K562 (cell line): ENCODE measurements around the gene OR7C1. TPM values are rescaled to one million over a fixed set of nuclear protein-coding genes. Genes with fewer than 3 reads are reported as not detected.
A peak's percentile ranks its signal among the peaks of the same experiment; 100 is the strongest.

Experiments
- EHMT2 ChIP-seq: fragments of 450-650 bp; IDR thresholded peaks from 2 replicates; pipeline ENCODE4 v1.6.1; 2018; ENCODE audit warnings: antibody characterized with exemption
- NFE2L1 ChIP-seq: fragments of 450-650 bp; IDR thresholded peaks from 2 replicates; pipeline ENCODE4 v1.6.1; 2016; ENCODE audit warnings: missing genetic modification characterization, low read depth, mild to moderate bottlenecking, missing compliant biosample characterization, moderate library complexity, borderline replicate concordance
- PHB ChIP-seq: fragments of 250-450 bp; sonication (Bioruptor Pico); IDR thresholded peaks from 2 replicates; pipeline ENCODE4 v1.5.0; 2021
- SMARCE1 ChIP-seq: fragments of 450-650 bp; IDR thresholded peaks from 2 replicates; pipeline ENCODE4 v1.7.1; 2016; ENCODE audit warnings: mild to moderate bottlenecking
- TRIM24 ChIP-seq, 2 experiments: fragments of 450-650 bp; IDR thresholded peaks; 2 replicates each; pipeline ENCODE4 v1.6.1; 2016
- U2AF2 ChIP-seq: fragments of 200-400 bp; formaldehyde crosslinking; optimal IDR thresholded peaks from 2 replicates; pipeline ENCODE3; 2017; ENCODE audit warnings: low read depth, mild to moderate bottlenecking, low read length
- ZNF316 ChIP-seq: fragments of 450-650 bp; IDR thresholded peaks from 2 replicates; pipeline ENCODE4 v1.6.1; 2016
- polyA plus RNA-seq, 8 experiments: library from polyadenylated mRNA; depleted of rRNA in 4 of 8; stranded (reverse) in 5 of 8; unstranded in 3 of 8; fragments of >200 nt; fragmentation: Nextera tagmentation in 2 of 8; fragmentation: Illumina TruSeq in 1 of 8; extraction: Ambion mirVana in 2 of 8; extraction: Trizol in 1 of 8; gene quantifications; 2 replicates each; pipeline versions ENCODE4 v1.2.1 to v1.2.3, GENCODE V29; 2011 to 2014; ENCODE audit warnings: inconsistent platforms in 1 of 8, missing spikeins in 1 of 8
- total RNA-seq, 7 experiments: library from RNA; depleted of rRNA in 6 of 7; stranded (reverse); fragments of >200 nt in 6 of 7; fragmentation: Illumina TruSeq in 2 of 7; extraction: Trizol in 2 of 7; gene quantifications; 2 replicates each; pipeline versions ENCODE4 v1.2.1 to v1.2.3, GENCODE V29; 2011 to 2021; ENCODE audit warnings: low replicate concordance in 1 of 7
- TF ChIP-seq, protein P1 (sequence below): fragments of 150-350 bp; IDR thresholded peaks from 2 replicates; pipeline ENCODE4 v1.6.1; 2014; ENCODE audit warnings: low read depth, mild to moderate bottlenecking, low read length, borderline replicate concordance
- TF ChIP-seq, protein P2 (sequence below), 2 experiments: fragments of 450-650 bp; formaldehyde crosslinking in 1 of 2; IDR thresholded peaks; 2 replicates each; pipeline versions ENCODE4 v1.4.0 to v1.6.1; 2014 to 2020; ENCODE audit warnings: mild to moderate bottlenecking in 2 of 2, borderline replicate concordance in 1 of 2, low read depth in 1 of 2
- TF ChIP-seq, protein P3 (sequence below): sonication (generic); formaldehyde crosslinking; IDR thresholded peaks from 2 replicates; pipeline ENCODE4 v1.8.0; 2022; ENCODE audit warnings: mild to moderate bottlenecking, missing genetic modification reagents
- TF ChIP-seq, protein P4 (sequence below): fragments of 250-450 bp; sonication (Bioruptor Pico); IDR thresholded peaks from 2 replicates; pipeline ENCODE4 v1.4.0; 2020

OR7C1 gene
- total and polyA plus RNA-seq, 9 of the 15 experiments (the other 6 are each of a cell fraction or from before 2014, with no cell fraction given) = 0.01 to 0.18 (median 0.10) TPM; not detected in 1

DNA sequence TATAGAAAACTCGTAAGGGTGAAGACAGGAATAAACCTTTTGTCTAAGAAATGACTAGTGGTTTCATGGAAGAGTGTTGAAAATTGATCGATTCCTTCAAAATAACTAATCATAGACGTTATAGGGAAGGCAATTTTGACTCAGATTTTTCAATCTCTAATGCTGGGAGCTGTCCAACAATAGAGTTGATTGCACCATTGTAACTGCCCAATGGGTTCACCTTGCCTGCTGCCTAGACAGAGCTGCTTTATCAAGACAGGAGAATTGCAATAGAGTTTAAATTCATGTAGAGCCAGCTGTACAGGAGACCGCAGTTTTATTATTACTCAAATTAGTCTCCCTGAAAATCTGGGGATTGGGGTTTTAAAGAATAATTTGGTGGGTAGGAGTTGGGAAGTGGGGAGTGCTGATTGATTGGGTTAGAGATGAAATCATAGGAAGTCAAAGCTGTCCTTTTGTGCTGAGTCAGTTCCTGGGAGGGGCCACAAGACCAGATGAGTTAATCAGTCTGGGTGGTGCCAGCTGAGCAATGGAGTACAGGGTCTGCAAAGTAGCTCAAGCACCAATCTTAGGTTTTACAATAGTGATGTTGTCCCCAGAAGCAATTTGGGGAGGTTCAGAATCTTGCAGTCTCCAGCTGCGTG, 39.8 kb downstream of the OR7C1 start (continued):
- TF ChIP-seq, protein P1, sequence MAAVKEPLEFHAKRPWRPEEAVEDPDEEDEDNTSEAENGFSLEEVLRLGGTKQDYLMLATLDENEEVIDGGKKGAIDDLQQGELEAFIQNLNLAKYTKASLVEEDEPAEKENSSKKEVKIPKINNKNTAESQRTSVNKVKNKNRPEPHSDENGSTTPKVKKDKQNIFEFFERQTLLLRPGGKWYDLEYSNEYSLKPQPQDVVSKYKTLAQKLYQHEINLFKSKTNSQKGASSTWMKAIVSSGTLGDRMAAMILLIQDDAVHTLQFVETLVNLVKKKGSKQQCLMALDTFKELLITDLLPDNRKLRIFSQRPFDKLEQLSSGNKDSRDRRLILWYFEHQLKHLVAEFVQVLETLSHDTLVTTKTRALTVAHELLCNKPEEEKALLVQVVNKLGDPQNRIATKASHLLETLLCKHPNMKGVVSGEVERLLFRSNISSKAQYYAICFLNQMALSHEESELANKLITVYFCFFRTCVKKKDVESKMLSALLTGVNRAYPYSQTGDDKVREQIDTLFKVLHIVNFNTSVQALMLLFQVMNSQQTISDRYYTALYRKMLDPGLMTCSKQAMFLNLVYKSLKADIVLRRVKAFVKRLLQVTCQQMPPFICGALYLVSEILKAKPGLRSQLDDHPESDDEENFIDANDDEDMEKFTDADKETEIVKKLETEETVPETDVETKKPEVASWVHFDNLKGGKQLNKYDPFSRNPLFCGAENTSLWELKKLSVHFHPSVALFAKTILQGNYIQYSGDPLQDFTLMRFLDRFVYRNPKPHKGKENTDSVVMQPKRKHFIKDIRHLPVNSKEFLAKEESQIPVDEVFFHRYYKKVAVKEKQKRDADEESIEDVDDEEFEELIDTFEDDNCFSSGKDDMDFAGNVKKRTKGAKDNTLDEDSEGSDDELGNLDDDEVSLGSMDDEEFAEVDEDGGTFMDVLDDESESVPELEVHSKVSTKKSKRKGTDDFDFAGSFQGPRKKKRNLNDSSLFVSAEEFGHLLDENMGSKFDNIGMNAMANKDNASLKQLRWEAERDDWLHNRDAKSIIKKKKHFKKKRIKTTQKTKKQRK = no peak
- TF ChIP-seq, protein P2, sequence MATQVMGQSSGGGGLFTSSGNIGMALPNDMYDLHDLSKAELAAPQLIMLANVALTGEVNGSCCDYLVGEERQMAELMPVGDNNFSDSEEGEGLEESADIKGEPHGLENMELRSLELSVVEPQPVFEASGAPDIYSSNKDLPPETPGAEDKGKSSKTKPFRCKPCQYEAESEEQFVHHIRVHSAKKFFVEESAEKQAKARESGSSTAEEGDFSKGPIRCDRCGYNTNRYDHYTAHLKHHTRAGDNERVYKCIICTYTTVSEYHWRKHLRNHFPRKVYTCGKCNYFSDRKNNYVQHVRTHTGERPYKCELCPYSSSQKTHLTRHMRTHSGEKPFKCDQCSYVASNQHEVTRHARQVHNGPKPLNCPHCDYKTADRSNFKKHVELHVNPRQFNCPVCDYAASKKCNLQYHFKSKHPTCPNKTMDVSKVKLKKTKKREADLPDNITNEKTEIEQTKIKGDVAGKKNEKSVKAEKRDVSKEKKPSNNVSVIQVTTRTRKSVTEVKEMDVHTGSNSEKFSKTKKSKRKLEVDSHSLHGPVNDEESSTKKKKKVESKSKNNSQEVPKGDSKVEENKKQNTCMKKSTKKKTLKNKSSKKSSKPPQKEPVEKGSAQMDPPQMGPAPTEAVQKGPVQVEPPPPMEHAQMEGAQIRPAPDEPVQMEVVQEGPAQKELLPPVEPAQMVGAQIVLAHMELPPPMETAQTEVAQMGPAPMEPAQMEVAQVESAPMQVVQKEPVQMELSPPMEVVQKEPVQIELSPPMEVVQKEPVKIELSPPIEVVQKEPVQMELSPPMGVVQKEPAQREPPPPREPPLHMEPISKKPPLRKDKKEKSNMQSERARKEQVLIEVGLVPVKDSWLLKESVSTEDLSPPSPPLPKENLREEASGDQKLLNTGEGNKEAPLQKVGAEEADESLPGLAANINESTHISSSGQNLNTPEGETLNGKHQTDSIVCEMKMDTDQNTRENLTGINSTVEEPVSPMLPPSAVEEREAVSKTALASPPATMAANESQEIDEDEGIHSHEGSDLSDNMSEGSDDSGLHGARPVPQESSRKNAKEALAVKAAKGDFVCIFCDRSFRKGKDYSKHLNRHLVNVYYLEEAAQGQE (IDR thresholded peaks at IDR 0.05; ENCODE audit: borderline replicate concordance) = peak; percentile 92
- TF ChIP-seq, protein P2 (CRISPR knock-in tag; IDR thresholded peaks at IDR 0.05; ENCODE audit: low read depth) = no peak
- TF ChIP-seq, protein P3, sequence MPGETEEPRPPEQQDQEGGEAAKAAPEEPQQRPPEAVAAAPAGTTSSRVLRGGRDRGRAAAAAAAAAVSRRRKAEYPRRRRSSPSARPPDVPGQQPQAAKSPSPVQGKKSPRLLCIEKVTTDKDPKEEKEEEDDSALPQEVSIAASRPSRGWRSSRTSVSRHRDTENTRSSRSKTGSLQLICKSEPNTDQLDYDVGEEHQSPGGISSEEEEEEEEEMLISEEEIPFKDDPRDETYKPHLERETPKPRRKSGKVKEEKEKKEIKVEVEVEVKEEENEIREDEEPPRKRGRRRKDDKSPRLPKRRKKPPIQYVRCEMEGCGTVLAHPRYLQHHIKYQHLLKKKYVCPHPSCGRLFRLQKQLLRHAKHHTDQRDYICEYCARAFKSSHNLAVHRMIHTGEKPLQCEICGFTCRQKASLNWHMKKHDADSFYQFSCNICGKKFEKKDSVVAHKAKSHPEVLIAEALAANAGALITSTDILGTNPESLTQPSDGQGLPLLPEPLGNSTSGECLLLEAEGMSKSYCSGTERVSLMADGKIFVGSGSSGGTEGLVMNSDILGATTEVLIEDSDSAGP (CRISPR knock-in tag) = no peak
- TF ChIP-seq U2AF2 (no peak), EHMT2 (peak; percentile 84), PHB (no peak), SMARCE1 (no peak), NFE2L1 (no peak), TRIM24 (IDR thresholded peaks at IDR 0.05) (0 out of 4 replicates have a peak, but pooled peaks of 1 of the 2 experiments have one; percentile 26), ZNF316 (peak; percentile 99)
- TF ChIP-seq, protein P4, sequence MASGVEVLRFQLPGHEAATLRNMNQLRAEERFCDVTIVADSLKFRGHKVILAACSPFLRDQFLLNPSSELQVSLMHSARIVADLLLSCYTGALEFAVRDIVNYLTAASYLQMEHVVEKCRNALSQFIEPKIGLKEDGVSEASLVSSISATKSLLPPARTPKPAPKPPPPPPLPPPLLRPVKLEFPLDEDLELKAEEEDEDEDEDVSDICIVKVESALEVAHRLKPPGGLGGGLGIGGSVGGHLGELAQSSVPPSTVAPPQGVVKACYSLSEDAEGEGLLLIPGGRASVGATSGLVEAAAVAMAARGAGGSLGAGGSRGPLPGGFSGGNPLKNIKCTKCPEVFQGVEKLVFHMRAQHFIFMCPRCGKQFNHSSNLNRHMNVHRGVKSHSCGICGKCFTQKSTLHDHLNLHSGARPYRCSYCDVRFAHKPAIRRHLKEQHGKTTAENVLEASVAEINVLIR (CRISPR knock-in tag) = no peak
